ENCODE data around the gene LDAH. TPM values are rescaled to one million over a fixed set of nuclear protein-coding genes. Genes with fewer than 3 reads are reported as not detected.

The LDAH gene
- total and polyA plus RNA-seq, 10 of the 15 experiments (the other 5 are each of a cell fraction or from before 2014, with no cell fraction given) = 17.9 to 44.7 (median 30.0) TPM

- no peak for TF ChIP-seq NKRF (conservative IDR thresholded peaks at IDR 0.05)
- no peak for TF ChIP-seq SMAD1 (IDR thresholded peaks at IDR 0.05; ENCODE audit: low read depth, partially characterized antibody)
- TF ChIP-seq NR2C2 (IDR thresholded peaks at IDR 0.05; ENCODE audit: borderline replicate concordance, control insufficient read depth, insufficient read length, low read depth) = no peak
- no peak for TF ChIP-seq FOXM1 (IDR thresholded peaks at IDR 0.05; ENCODE audit: low read depth, low read length)
These were observed 175.2 kb downstream of the LDAH start (continued) for GRCh38 chr2:20647738-20648137.

GRCh38 chr2:20647211-20647610 lies 175.7 kb downstream of the LDAH start:
- Histone ChIP-seq H3K4me2 (ENCODE audit: control insufficient read depth, insufficient read depth) (no peak overlapping the region), H3K4me1 (ENCODE audit: control insufficient read depth, insufficient read depth, low read length) (peaks cover 4% of the 10 kb centered on the region), H3K36me3 (ENCODE audit: control insufficient read depth in 2 of 2, insufficient read depth in 2 of 2, low read length in 1 of 2) (peaks cover 0 to 3% of the 10 kb centered on the region in 2 experiments; a peak in 1 of 4 replicates), H3K27ac (ENCODE audit: control insufficient read depth, insufficient read depth) (no peak overlapping the region), H3K79me2 (ENCODE audit: control insufficient read depth, insufficient read depth, low read length) (no peaks in the 10 kb centered on the region), H4K20me1 (ENCODE audit: control insufficient read depth, insufficient read depth) (no peaks in the 10 kb centered on the region), H3K27me3 (replicated peaks in 1 of 2; ENCODE audit: control insufficient read depth in 2 of 2, insufficient read depth in 2 of 2, low read length in 1 of 2) (0 out of 4 replicates have a peak, but pooled peaks cover 0 to 1% of the 10 kb centered on the region in 2 experiments), H3K9me3 (replicated peaks; ENCODE audit: control insufficient read depth, insufficient read depth, low read length) (no peaks in the 10 kb centered on the region), H2AFZ (ENCODE audit: control insufficient read depth, low read depth, low read length) (no peak overlapping the region), H3K9ac (ENCODE audit: control insufficient read depth, insufficient read depth, low read length) (no peak overlapping the region), H3K4me3 (no peak overlapping the region)
- FAIRE-seq (no peak), DNase-seq (ENCODE audit: low read depth, low spot score) (no peak), ATAC-seq (no peak)
- WGBS (ENCODE audit: insufficient coverage, insufficient replicate concordance, low lambda C conversion rate, missing lambda C conversion rate) = 46% methylated on average over 3 of the region's 3 CpGs
- ChIA-PET SMC1A (ENCODE audit: uncharacterized antibody, unreplicated experiment) (interaction anchor here (0.5 to 1.0 kb wide), 3 partner anchors 15 to 220 kb away, joined by 3 read pairs; no protein-coding TSS in a partner anchor), CTCF (interaction anchor here (1.0 to 2.0 kb wide), 4 partner anchors 11 to 237 kb away, joined by 3 to 5 read pairs (median 4); partner anchors contain the start of gene RHOB), POLR2A (no interaction called here), RAD21 (ENCODE audit: unreplicated experiment) (interaction anchor here (1.4 to 1.5 kb wide), 2 partner anchors 203 to 236 kb away, joined by 4 read pairs; no protein-coding TSS in a partner anchor)
- intact Hi-C loops (cut with micrococcal nuclease; ENCODE audit: unreplicated experiment) = no loop called here
- no TSS peak for BruUV-seq (replicated peaks)
- TF ChIP-seq SUPT20H (IDR thresholded peaks at IDR 0.05; ENCODE audit: borderline replicate concordance, control insufficient read depth, low read depth, low read length) (no peak), SMC3 (IDR thresholded peaks at IDR 0.05; ENCODE audit: borderline replicate concordance, low read length) (no peak), RFX5 (IDR thresholded peaks at IDR 0.05; ENCODE audit: low read depth, low read length) (no peak), ZNF687 (IDR thresholded peaks at IDR 0.05) (no peak), ZNF384 (IDR thresholded peaks at IDR 0.05; ENCODE audit: borderline replicate concordance, low read depth, low read length) (no peak), KAT2A (conservative IDR thresholded peaks at IDR 0.05; ENCODE audit: control insufficient read depth, low read depth, low read length) (no peak), BHLHE40 (IDR thresholded peaks at IDR 0.05; ENCODE audit: borderline replicate concordance in 1 of 2, low read depth in 2 of 2, low read length in 1 of 2) (no peak), TCF7 (IDR thresholded peaks at IDR 0.05; ENCODE audit: borderline replicate concordance) (no peak)
- in situ Hi-C loops (cut with MboI) = no loop called here

Measured in GM12878 (cell line).